ENCODE measurements around the gene MRPL12.
A peak's percentile ranks its signal among the peaks of the same experiment; 100 is the strongest.

The MRPL12 gene

DNA sequence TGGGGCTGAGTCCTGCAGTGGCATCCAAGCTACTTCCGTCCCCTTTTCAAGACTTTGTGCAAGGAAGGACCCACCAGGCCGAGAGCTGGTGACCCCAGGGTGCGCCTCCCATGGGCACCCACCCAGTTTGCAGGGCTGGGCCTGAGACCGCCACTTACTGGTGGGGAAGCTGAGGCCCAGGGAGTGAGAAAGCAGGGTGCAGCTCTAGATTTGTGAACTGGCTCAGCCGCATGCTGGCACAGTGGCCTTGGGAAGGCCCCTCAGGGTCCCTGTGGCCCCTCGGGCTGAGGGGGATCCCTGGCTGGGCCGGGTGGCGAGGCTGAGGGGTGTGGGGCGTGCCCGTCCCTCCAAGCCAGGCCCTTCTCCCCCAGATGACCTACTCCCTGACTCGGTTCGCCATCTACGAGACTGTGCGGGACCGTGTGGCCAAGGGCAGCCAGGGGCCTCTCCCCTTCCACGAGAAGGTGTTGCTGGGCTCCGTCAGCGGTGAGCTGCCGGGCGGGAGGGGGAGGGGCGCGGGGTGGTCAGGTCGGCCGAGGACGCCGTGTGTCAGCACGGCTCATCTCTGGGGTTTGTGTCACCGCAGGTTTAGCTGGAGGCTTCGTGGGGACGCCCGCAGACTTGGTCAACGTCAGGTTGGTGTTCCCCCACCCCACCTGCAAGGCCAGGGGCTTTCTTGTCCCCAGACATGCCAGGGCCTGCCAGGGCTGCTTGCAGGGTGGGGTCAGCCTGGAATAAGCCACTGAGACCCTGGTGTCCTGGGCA, 12.1 kb downstream of the MRPL12 start:
- no peak for DNase-seq

GRCh38 chr17:81715872-81716673, 12.9 kb downstream of the MRPL12 start:
- no peak for DNase-seq

- no peak for DNase-seq
Observed at GRCh38 chr17:81716674-81716996, 13.5 kb downstream of the MRPL12 start.

DNA sequence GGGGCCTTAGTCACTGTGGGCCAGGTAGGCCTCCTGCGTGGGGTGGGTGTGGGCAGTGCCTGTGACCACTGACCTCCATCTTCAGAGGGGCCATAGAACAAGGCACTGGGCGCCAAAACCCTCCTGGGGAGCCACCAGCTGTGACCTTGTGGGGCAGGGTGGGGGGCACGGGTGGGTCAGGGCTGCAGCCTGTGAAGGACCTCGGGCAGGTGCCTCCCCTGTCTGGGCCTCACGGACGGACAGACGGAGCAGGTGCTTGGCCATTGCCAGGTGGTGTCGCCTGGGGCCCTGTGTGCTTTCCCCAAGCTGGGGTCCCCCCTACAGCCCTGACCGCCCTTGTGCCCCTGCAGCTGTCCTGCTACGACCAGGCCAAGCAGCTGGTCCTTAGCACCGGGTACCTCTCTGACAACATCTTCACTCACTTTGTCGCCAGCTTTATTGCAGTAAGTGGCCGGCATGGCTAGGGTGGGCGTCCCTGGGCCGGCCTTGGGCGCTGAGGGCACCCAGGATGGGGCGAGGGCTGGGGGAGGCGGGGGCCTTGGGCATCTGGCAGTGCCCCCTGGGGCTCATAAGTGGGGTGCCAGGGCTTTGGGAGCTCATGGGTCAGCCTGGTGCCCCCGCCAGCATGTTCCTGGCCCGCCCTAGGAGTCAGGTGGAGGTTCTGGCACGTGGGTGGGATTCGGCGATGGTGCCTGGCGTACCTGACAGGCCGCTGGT, 14.0 kb downstream of the MRPL12 start:
- DNase-seq = no peak

DNA sequence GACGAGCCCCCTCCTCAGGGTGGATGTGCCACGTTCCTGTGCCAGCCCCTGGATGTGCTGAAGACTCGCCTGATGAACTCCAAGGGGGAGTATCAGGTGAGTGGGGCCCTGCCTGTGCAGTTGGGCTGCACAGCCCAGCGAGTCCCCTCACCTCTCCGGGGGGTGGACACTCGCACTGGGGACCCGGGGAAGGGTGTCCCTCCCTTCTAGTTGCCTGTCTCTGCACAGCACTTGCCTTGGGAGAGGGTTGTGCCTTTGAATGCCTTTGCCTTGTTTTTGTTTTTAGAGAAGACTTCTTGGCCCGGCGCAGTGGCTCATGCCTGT, 14.6 kb downstream of the MRPL12 start:
- no peak for DNase-seq

DNA sequence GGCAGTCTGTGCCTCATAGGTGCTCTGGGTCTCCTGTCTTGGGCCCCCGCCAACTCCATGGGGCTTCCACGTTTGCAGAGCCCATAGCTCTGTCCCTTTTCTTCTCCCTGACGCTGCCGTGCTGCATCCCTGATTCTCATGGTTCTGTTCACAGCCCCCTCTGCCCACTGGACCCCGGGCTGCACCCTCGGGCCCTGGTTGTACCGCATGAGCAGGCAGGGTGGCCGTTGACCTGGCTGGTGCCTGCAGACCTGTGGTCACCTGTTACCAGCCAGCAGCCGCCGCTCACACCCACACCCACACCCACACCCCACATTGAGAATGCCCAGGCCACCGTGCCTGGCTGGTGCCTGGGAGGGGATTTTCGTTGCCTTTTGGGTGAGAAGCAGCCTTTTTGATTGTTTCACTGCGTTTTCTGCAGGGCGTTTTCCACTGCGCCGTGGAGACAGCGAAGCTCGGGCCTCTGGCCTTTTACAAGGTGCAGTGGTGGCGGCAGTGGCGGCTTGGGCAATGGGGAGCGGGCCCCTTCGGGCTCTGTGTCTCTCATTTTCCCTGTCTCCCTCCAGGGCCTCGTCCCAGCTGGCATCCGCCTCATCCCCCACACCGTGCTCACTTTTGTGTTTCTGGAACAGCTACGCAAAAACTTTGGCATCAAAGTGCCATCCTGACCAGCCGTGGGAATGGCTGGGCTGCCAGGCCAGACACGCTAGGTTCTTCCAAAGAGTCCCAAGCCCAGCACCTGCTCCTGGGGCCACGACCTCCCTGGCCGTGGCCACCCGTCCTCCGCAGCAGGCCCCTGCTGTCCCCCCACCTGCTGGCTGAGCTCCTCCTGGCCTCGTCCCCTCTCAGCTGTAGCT, 16.5 kb downstream of the MRPL12 start:
- DNase-seq = peak in 17 of 56 donors; percentile 14 to 65 (median 37)

DNA sequence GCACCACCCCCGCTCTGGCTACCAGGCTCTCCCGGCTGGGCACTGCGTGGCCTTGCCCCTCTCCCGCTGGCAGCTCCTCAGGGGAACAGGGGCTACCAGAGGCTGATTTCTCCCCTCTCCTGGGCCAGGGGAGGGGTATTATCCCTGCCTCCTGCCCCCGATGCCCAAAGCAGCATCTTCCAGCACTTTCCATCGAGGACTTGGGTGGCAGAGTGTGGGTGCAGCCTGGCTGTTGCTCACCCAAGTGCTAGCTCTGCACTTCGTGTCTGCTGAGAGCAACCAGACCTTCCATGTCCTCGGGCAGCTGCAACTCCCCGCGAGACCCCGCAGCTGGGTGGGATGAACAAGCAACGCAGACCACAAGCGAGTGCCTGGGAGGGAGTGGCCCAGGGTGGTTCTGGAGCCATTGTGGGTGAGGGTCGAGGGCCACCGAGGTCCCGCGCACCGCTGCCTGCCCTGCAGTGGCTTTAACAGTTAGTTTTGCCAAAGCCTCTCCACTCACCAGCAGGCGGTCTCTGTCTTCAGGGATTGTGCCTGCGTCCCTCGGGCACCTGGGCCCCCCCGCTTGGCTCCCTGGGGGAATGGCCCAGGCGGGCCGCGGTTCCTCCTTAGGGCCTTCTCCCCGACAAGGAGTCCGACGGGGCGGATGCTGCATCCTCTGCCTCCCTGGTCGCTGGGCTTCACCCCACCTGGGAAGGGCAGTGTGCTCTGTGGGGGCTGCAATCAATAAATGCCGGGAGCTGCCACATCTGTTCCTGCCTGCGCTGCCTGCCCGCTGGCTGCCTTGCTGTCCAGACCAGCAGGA, 17.3 kb downstream of the MRPL12 start:
- DNase-seq = no peak

DNA sequence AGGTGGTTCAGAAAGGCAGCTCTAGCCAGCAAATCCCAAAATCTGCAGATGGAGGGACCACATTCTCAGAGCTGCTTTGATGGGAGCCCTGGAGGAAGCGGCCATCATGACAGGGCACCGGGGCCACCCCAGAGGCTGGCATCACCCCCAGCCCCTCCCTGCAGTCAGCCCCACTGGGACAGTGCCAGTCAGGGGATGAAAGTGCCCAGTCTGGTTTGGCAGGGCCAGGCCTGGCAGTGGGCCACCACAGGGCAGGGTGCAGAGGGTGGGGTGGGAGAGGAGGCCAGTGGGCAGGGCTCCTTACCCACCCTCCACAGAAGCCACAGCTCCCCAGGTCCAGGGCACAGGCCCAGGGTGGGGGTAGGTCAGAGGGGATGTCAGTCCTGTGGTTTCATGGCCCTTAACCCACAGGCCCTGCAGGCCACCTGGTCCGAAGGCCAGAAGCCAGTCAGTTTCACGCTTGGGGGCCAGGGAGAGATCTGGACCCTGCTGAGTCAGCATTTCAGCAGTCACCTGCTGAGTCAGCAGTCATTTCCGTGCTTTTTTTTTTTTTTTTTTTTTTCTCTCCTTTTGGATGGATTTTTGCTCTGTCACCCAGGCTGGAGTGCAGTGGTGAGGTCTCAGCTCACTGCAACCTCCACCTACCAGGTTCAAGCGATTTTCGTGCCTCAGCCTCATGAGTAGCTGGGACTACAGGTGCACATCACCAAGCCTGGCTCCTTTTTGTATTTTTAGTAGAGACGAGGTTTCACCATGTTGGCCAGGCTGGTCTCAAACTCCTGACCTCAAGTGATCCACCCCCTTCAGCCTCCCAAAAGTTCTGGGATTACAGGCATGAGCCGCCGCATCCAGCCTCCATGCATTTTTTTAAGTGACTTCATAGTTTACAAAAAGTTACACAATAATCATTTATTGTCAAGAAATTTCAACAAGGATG, 19.3 kb downstream of the MRPL12 start:
- peak in 22 of 56 donors; percentile 8 to 71 (median 24) for DNase-seq

DNA sequence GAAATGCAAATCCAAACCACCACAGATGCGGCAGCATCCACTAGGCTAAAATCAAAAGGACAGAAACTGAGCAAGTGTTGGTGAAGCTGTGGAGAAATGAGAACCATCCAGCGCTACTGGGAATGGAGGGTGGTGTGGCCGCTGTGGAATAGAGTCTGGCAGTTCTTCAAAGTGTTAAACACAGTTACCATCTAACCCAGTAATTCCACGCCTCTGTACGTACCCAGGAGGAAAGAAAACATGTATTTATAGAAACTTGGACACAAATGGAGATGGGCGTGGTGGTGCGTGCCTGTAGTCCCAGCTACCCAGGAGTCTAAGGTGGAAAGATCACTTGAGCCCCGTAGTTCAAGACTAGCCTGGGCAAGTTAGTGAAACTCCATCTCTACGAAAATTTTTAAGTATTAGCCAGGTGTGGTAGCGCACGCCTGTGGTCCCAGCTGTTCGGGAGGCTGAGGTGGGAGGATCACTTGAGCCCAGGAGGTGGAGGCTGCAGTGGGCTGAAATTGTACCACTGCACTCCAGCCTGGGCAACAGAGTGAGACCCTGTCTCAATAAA, 20.6 kb downstream of the MRPL12 start:
- no peak for DNase-seq

- DNase-seq = no peak
Observed at GRCh38 chr17:81725439-81725838, 22.3 kb downstream of the MRPL12 start.

DNA sequence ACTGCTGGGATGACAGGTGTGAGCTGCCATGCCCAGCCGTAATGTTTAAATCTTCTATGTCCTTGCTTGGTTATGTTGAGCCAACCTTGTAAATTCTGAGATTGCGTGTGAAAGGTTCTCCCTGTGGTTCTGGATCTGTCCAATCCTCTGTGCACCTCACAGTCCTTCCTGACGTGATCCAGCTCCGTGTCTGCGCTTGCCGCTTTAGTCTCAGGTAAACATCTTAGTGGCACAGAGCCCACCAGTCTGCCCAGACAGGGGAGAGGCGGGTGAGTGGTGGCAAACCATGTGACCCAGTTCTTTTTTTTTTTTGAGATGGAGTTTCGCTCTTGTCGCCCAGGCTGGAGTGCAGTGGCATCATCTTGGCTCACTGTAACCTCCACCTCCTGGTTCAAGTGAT, 22.8 kb downstream of the MRPL12 start:
- DNase-seq = no peak

GRCh38 chr17:81727324-81728031, 24.3 kb downstream of the MRPL12 start:
- no peak for DNase-seq

DNA sequence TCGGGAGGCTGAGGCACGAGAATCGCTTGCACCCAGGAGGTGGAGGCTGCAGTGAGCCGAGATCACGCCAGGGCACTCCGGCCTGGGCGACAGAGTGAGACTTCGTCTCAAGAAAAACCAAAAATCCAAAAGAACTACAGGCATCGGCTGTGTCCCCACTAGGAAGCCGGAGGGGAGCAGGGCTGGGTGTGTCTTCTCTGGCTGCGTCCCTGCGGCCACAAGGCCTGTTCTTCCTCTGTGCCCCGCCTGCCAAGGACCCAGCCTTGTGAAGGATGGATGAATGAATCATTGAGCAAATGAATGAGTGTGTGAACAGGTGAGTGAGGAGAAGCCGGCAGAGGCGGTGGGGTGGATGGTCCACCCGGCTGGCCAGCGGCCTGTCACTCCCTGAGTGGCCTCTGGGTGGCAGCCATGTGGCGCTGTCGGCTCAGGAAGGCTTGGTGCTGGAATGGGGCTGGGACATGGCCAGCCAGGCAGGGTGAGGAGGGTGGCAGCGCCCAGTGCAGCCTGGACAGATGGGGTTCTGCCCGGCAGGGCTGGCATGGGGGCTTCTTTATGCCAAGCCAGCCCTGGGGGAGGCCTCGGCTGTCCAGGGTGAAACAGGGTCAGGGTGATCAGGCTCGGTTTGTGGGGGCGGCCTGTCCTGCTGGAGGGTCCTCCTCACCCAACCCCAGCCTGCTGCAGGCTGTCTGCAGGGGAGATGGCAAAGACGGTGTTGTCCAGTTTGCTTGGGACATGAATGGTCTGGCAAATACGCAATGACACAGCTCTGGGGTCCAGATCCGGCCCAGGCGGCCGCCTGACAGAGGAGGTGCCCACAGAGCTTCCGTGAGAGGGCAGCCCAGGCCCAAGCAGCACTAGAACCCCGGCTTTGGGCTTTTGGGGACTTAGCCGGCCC, 30.6 kb downstream of the MRPL12 start:
- DNase-seq = peak in 51 of 56 donors; percentile 13 to 88 (median 59)

DNA sequence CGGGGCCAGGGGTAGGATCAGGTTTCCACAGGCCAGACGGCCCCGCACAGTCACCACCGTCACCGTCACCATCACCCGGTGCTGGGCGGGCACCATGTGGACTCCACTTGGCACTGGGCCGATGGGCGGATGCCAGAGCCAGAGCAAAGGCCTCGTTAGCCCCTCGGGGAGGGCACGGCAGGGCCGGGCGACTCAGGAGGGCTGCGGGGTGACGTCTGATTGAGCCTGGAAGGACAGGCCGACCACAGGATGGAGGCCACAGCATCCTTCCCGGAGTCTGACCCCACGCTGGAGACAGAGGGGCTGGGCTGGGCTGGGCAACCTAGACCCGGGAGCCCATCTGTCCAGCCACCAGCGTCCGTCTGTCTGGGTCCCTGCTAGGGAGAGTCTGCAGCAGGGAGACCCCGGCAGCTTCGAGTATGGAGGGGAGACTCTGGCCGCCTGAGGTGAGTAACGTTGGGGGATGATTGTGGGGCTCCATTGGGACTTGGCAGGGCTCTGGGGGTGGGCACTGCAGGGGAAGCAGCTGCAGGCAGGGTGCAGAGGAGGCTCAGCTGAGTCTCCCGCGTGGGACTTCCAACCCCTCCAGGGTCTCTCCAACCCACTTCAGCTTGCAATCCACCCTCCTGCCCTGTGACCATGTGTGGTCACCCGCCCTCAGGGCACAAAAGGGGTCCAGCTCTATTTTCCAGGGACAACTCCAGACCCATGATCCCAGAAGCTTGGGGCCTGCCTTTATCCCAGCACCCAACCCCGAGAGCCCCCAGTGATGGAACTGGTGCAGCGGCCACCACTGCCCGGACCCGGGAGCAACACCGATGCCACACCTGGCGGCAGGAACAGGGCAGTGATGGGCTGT, 31.5 kb downstream of the MRPL12 start:
- no peak for DNase-seq

GRCh38 chr17:81735264-81736102, 32.3 kb downstream of the MRPL12 start:
- DNase-seq = peak in 4 of 56 donors; percentile 9 to 28 (median 24)

Measured in nucleus accumbens (tissue), 56 donors.